B cell (primary cell): ENCODE measurements around the gene LZTS2. TPM values are rescaled to one million over a fixed set of nuclear protein-coding genes. Genes with fewer than 3 reads are reported as not detected.

Experiments used
- ATAC-seq: fragments of 200-7000 bp; cut with Tn5 transposase; one replicate; pipeline ENCODE4 v1.10.0; 2021; ENCODE audit warnings: low read depth, mild to moderate bottlenecking, moderate number of reproducible peaks, moderate library complexity
- CTCF ChIA-PET: fragments of 350-600 bp; sonication (Branson Sonifier 250); formaldehyde crosslinking; loops from one replicate; lab custom pipeline; 2021; ENCODE audit warnings: antibody characterized with exemption, inconsistent platforms; lab: Charles Lee
- POLR2A ChIA-PET: fragments of 350-600 bp; sonication (Branson Sonifier 250); formaldehyde crosslinking; loops from one replicate; lab custom pipeline; 2021; ENCODE audit warnings: antibody characterized with exemption; lab: Charles Lee
- DNase-seq: peaks from one replicate; pipeline ENCODE4 v3.0.0; 2013
- H2AFZ ChIP-seq: 2 replicates; pipeline ENCODE4 v1.6.1; 2012; ENCODE audit warnings: mild to moderate bottlenecking, low read depth, low read length; ENCODE audit not compliant: insufficient read depth, poor library complexity, severe bottlenecking
- H3K27ac ChIP-seq, 2 donors: 1 replicate in 1 of 2; 2 replicates in 1 of 2; pipeline ENCODE4 v1.5.1; 2012 to 2013; ENCODE audit warnings: low read length in 2 of 2, mild to moderate bottlenecking in 2 of 2, moderate library complexity in 1 of 2
- H3K27me3 ChIP-seq, 4 experiments: fragments of 200-600 bp in 1 of 4; sonication (generic) in 1 of 4; replicated peaks in 1 of 4; 1 replicate in 2 of 4; 2 replicates in 2 of 4; pipeline versions ENCODE4 v1.6.1 to v1.7.0; 2013 to 2016; ENCODE audit warnings: low read length in 3 of 4, mild to moderate bottlenecking in 2 of 4, mixed read lengths in 1 of 4, moderate library complexity in 1 of 4; ENCODE audit not compliant: insufficient read depth in 4 of 4, control insufficient read depth in 3 of 4; ENCODE audit errors: control extremely low read depth in 1 of 4
- H3K36me3 ChIP-seq, 2 experiments: replicated peaks in 1 of 2; 1 replicate in 1 of 2; 2 replicates in 1 of 2; pipeline versions ENCODE4 v1.6.1 to v1.7.1; 2013; ENCODE audit warnings: low read length in 1 of 2; ENCODE audit not compliant: insufficient read depth in 2 of 2, control insufficient read depth in 1 of 2; ENCODE audit errors: control extremely low read depth in 1 of 2, extremely low read depth in 1 of 2
- H3K4me1 ChIP-seq, 2 donors: fragments of 200-600 bp in 1 of 2; sonication (generic) in 1 of 2; 1 replicate in 1 of 2; 2 replicates in 1 of 2; pipeline versions ENCODE4 v1.5.1 to v1.6.1; 2013 to 2017; ENCODE audit warnings: low read length in 2 of 2; ENCODE audit not compliant: control insufficient read depth in 2 of 2, insufficient read depth in 2 of 2
- H3K4me2 ChIP-seq: replicated peaks from 2 replicates; pipeline ENCODE3; 2012; ENCODE audit warnings: mild to moderate bottlenecking, low read depth, low read length; ENCODE audit not compliant: poor library complexity, severe bottlenecking
- H3K4me3 ChIP-seq, 5 experiments: fragments of 200-600 bp in 1 of 5; sonication (generic) in 1 of 5; 1 replicate in 3 of 5; 2 replicates in 2 of 5; pipeline versions ENCODE4 v1.5.1 to v1.7.0; 2011 to 2016; ENCODE audit warnings: low read length in 4 of 5, mild to moderate bottlenecking in 4 of 5, low read depth in 2 of 5, control low read depth in 1 of 5, moderate library complexity in 1 of 5; ENCODE audit not compliant: insufficient read depth in 1 of 5; ENCODE audit errors: control extremely low read depth in 1 of 5, extremely low read depth in 1 of 5
- H3K79me2 ChIP-seq: fragments of 200-600 bp; sonication (generic); one replicate; pipeline ENCODE4 v1.6.0; 2016; ENCODE audit warnings: low read length; ENCODE audit not compliant: control insufficient read depth, insufficient read depth
- H3K9ac ChIP-seq: fragments of 200-600 bp; sonication (generic); 2 replicates; pipeline ENCODE4 v1.6.1; 2017; ENCODE audit warnings: mild to moderate bottlenecking, low read length, moderate library complexity
- H3K9me3 ChIP-seq, 3 donors: one replicate each; pipeline versions ENCODE4 v1.6.1 to v1.7.1; 2013; ENCODE audit warnings: low read length in 2 of 3; ENCODE audit not compliant: control insufficient read depth in 2 of 3, insufficient read depth in 1 of 3; ENCODE audit errors: control extremely low read depth in 1 of 3
- H4K20me1 ChIP-seq: 2 replicates; pipeline ENCODE4 v1.6.0; 2012; ENCODE audit warnings: mild to moderate bottlenecking, low read length; ENCODE audit not compliant: insufficient read depth, control insufficient read depth, poor library complexity, severe bottlenecking
- H3K27ac Mint-ChIP-seq: one replicate; pipeline ENCODE4 v1.8.0; 2021; ENCODE audit warnings: mixed read lengths
- H3K27me3 Mint-ChIP-seq: one replicate; pipeline ENCODE4 v1.8.0; 2021; ENCODE audit warnings: mixed read lengths
- H3K4me1 Mint-ChIP-seq: one replicate; pipeline ENCODE4 v1.8.0; 2021; ENCODE audit warnings: mixed read lengths
- H3K4me3 Mint-ChIP-seq: one replicate; pipeline ENCODE4 v1.8.0; 2021; ENCODE audit warnings: mixed read lengths
- H3K9me3 Mint-ChIP-seq: one replicate; pipeline ENCODE4 v1.8.0; 2022; ENCODE audit warnings: mixed read lengths; ENCODE audit not compliant: insufficient read depth
- CTCF ChIP-seq: fragments of 200-600 bp; IDR thresholded peaks from one replicate; pipeline ENCODE4 v1.8.0; 2022; ENCODE audit warnings: antibody characterized with exemption, mild to moderate bottlenecking
- EZH2 ChIP-seq: IDR thresholded peaks from 2 replicates; pipeline ENCODE4 v1.6.1; 2012; ENCODE audit warnings: borderline replicate concordance, low read depth, mild to moderate bottlenecking, moderate library complexity, low read length; ENCODE audit not compliant: insufficient read depth, poor library complexity, severe bottlenecking
- WGBS: methylation state at CpG from one replicate; pipeline ENCODE4 v1.1.5; 2013; ENCODE audit warnings: missing lambda C conversion rate; ENCODE audit not compliant: insufficient coverage; 5-methylcytosine and 5-hydroxymethylcytosine counted together
- intact Hi-C: fragments of 100-400 bp; cut with micrococcal nuclease; formaldehyde crosslinking; loops from one replicate; pipeline ENCODE4 v1.10.0; 2022
- polyA plus RNA-seq: library from polyadenylated mRNA; depleted of rRNA; stranded (reverse); fragments of >200 nt; gene quantifications from 2 replicates; pipeline ENCODE4 v1.2.3, GENCODE V29; 2012
- total RNA-seq, 2 donors: library from RNA; stranded (reverse); fragments of 120-200 nt in 1 of 2; gene quantifications; 1 replicate in 1 of 2; 2 replicates in 1 of 2; pipeline versions ENCODE4 v1.2.3 to v1.2.4, GENCODE V29; 2013 to 2022

Gene LZTS2
- total and polyA plus RNA-seq, 2 donors (not counting 1 experiment from before 2014, with no cell fraction given), result 23.2 to 36.9 TPM

GRCh38 chr10:101042667-101043362, 43.2 kb downstream of the LZTS2 start:
- Histone ChIP-seq H3K4me1 (peaks cover 6 to 15% of the 10 kb centered on the region in 2 donors), H4K20me1 (no peaks in the 10 kb centered on the region), H3K27ac (peak overlapping the region in 1 of 2 donors; percentile 76), H3K27me3 (peaks cover 0 to 22% (median 6%) of the 10 kb centered on the region in 4 experiments), H3K36me3 (peaks cover 0 to 3% of the 10 kb centered on the region in 2 experiments), H3K79me2 (no peaks in the 10 kb centered on the region), H3K9me3 (peaks cover 0 to 4% (median 0%) of the 10 kb centered on the region in 3 donors), H2AFZ (peak overlapping the region; percentile 92), H3K4me2 (peak overlapping the region; percentile 78), H3K9ac (peak overlapping the region; percentile 69), H3K4me3 (peak overlapping the region; percentile 50 to 76 (median 68))
- CTCF ChIA-PET, result interaction anchor here (1.0 to 7.8 kb wide), 13 partner anchors 8 to 98 kb away, joined by 3 to 306 read pairs (median 9); partner anchors contain the start of genes KAZALD1, PDZD7 and SFXN3
- no peak for TF ChIP-seq EZH2
- no peak for TF ChIP-seq CTCF
- peaks cover 19% of the 10 kb centered on the region for H3K27me3 Mint-ChIP-seq
- WGBS, result 6% methylated on average over 34 of the region's 40 CpGs
- POLR2A ChIA-PET, result interaction anchor here (0.5 to 2.1 kb wide), 8 partner anchors 9 to 1674 kb away, joined by 3 to 20 read pairs (median 5); partner anchors contain the start of genes KAZALD1, PDZD7 and SFXN3
- no peaks in the 10 kb centered on the region for H3K9me3 Mint-ChIP-seq
- peak; percentile 90 for ATAC-seq
- peak overlapping the region; percentile 90 for H3K27ac Mint-ChIP-seq
- H3K4me3 Mint-ChIP-seq, result peak overlapping the region; percentile 100
- H3K4me1 Mint-ChIP-seq, result peaks cover 17% of the 10 kb centered on the region
- peak; percentile 88 for DNase-seq
- intact Hi-C loops, result loop anchor here (1.0 to 5.0 kb wide), 3 partner anchors 7 to 309 kb away; partner anchors contain the start of gene BTRC
